ENCODE measurements around the gene BTBD6.

DNA sequence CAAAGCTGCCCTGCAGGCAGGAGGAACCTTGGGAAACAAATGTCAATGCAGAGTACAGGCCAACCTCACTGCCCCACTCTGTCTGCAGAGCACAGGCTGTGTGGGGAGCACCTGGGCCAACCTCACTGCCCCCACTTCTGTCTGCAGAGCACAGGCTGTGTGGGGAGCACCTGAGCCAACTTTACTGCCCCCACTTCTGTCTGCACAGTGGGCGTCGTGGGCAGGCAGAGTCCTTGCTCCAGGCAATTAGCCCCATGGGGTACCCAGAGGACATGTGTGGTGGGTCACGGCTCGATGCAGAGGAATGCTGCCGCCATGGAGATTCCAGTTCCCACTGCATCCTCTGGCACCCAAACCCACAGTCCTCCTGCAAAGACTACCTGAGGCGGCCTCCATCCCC is 26.3 kb downstream of the BTBD6 start:
- TF ChIP-seq, protein P1, sequence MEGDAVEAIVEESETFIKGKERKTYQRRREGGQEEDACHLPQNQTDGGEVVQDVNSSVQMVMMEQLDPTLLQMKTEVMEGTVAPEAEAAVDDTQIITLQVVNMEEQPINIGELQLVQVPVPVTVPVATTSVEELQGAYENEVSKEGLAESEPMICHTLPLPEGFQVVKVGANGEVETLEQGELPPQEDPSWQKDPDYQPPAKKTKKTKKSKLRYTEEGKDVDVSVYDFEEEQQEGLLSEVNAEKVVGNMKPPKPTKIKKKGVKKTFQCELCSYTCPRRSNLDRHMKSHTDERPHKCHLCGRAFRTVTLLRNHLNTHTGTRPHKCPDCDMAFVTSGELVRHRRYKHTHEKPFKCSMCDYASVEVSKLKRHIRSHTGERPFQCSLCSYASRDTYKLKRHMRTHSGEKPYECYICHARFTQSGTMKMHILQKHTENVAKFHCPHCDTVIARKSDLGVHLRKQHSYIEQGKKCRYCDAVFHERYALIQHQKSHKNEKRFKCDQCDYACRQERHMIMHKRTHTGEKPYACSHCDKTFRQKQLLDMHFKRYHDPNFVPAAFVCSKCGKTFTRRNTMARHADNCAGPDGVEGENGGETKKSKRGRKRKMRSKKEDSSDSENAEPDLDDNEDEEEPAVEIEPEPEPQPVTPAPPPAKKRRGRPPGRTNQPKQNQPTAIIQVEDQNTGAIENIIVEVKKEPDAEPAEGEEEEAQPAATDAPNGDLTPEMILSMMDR (conservative IDR thresholded peaks at IDR 0.05; ENCODE audit: low read depth in 2 of 2) = no peak
- TF ChIP-seq, protein P2, sequence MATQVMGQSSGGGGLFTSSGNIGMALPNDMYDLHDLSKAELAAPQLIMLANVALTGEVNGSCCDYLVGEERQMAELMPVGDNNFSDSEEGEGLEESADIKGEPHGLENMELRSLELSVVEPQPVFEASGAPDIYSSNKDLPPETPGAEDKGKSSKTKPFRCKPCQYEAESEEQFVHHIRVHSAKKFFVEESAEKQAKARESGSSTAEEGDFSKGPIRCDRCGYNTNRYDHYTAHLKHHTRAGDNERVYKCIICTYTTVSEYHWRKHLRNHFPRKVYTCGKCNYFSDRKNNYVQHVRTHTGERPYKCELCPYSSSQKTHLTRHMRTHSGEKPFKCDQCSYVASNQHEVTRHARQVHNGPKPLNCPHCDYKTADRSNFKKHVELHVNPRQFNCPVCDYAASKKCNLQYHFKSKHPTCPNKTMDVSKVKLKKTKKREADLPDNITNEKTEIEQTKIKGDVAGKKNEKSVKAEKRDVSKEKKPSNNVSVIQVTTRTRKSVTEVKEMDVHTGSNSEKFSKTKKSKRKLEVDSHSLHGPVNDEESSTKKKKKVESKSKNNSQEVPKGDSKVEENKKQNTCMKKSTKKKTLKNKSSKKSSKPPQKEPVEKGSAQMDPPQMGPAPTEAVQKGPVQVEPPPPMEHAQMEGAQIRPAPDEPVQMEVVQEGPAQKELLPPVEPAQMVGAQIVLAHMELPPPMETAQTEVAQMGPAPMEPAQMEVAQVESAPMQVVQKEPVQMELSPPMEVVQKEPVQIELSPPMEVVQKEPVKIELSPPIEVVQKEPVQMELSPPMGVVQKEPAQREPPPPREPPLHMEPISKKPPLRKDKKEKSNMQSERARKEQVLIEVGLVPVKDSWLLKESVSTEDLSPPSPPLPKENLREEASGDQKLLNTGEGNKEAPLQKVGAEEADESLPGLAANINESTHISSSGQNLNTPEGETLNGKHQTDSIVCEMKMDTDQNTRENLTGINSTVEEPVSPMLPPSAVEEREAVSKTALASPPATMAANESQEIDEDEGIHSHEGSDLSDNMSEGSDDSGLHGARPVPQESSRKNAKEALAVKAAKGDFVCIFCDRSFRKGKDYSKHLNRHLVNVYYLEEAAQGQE (IDR thresholded peaks at IDR 0.05; ENCODE audit: unreplicated experiment) = no peak
- TF ChIP-seq POLR2AphosphoS5 (IDR thresholded peaks at IDR 0.05; ENCODE audit: low read depth) = no peak
- no peak for TF ChIP-seq EZH2phosphoT487 (IDR thresholded peaks at IDR 0.05; ENCODE audit: unreplicated experiment)
- no peak for TF ChIP-seq EZH2 (IDR thresholded peaks at IDR 0.05; ENCODE audit: low read depth, unreplicated experiment)
- TF ChIP-seq JUNB (IDR thresholded peaks at IDR 0.05; ENCODE audit: unreplicated experiment) = no peak
